Upper lobe of left lung (tissue), 4 donors: ENCODE results near the gene PRTFDC1.

Experiments
- CTCF ChIP-seq, 6 experiments: fragments of 450-650 bp in 4 of 6; fragments of 200-600 bp in 2 of 6; sonication (generic) in 2 of 6; IDR thresholded peaks; one replicate each; pipeline ENCODE4 v1.5.1; 2016 to 2019; ENCODE audit warnings: antibody characterized with exemption in 6 of 6
- EP300 ChIP-seq, 4 donors: sonication (generic); formaldehyde crosslinking; IDR thresholded peaks; one replicate each; pipeline ENCODE4 v1.5.1; 2017; ENCODE audit warnings: antibody characterized with exemption in 4 of 4, control low read depth in 2 of 4
- POLR2A ChIP-seq, 4 donors: fragments of 450-650 bp; IDR thresholded peaks; one replicate each; pipeline ENCODE4 v1.5.1; 2016 to 2017; ENCODE audit warnings: antibody characterized with exemption in 4 of 4, mild to moderate bottlenecking in 2 of 4
- POLR2AphosphoS5 ChIP-seq, 2 donors: sonication (generic); formaldehyde crosslinking; IDR thresholded peaks; one replicate each; pipeline ENCODE4 v1.5.1; 2017; ENCODE audit warnings: antibody characterized with exemption in 2 of 2

GRCh38 chr10:24991298-24991697, 38.9 kb upstream of the PRTFDC1 start:
- TF ChIP-seq CTCF (IDR thresholded peaks at IDR 0.05), result no peak
- no peak for TF ChIP-seq POLR2A (IDR thresholded peaks at IDR 0.05)
- no peak for TF ChIP-seq EP300 (IDR thresholded peaks at IDR 0.05)
- no peak for TF ChIP-seq POLR2AphosphoS5 (IDR thresholded peaks at IDR 0.05)
